ENCODE results near the gene COA7. TPM values are rescaled to one million over a fixed set of nuclear protein-coding genes. Genes with fewer than 3 reads are reported as not detected.
"Not testable (repeated sequence)": the region's sequence is repeated elsewhere in the genome, so short reads cannot be mapped to it uniquely, and the experiment has no call there.

Gene COA7
- 1 to 10 TPM; 1.3 to 2.3 (median 1.8) TPM for polyA plus RNA-seq (ENCODE audit: low read depth in 6 of 6)

- peak within 1 kb of the TSS; percentile 69 to 93 (median 85) for H3K27ac Mint-ChIP-seq
- no peaks in the 10 kb centered on the region for H3K9me3 Mint-ChIP-seq
- H3K27me3 Mint-ChIP-seq, result no peaks in the 10 kb centered on the region
- H3K4me1 Mint-ChIP-seq, result peaks cover 23 to 34% (median 29%) of the 10 kb centered on the region in 3 donors
- DNase-seq (peak; percentile 44), ATAC-seq (ENCODE audit: low read depth in 2 of 2) (peak; percentile 23 to 35)
- peak within 1 kb of the TSS; percentile 86 to 95 (median 90) for H3K4me3 Mint-ChIP-seq
- no peaks in the 10 kb centered on the region for H3K36me3 Mint-ChIP-seq
These were observed at the start of gene COA7 for GRCh38 chr1:52697795-52698674. Gene COA7 (minus strand): TSS chr1:52698347. CDS start chr1:52698326, 21 bp downstream.

DNA sequence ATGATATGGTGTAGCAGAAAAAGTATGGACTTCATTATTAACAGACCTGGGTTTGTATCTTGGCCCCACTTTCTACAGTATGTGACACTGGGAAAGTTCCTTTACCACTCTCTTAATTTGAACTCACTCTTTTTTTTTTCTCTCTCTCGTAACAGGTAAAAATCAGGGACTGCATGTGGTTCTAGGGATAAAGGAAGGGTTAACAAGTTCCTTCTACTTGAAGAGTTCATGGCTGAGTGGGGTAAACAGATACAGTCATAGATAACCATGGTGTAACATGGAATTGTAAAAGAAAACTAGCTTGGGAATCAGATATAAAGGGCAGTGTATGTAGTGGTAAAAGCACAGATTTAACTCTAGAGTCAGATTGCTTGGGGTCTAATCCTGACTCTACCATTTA is 49.3 kb upstream of the COA7 start:
- DNase-seq (no peak), ATAC-seq (ENCODE audit: low read depth in 2 of 2) (no peak)
- no peaks in the 10 kb centered on the region for H3K36me3 Mint-ChIP-seq
- H3K4me3 Mint-ChIP-seq, result no peak overlapping the region
- H3K9me3 Mint-ChIP-seq, result no peaks in the 10 kb centered on the region
- H3K27me3 Mint-ChIP-seq, result no peaks in the 10 kb centered on the region
- peaks cover 8 to 40% (median 9%) of the 10 kb centered on the region in 3 donors for H3K4me1 Mint-ChIP-seq
- peak overlapping the region in 3 of 6 donors; percentile 30 to 87 (median 64) for H3K27ac Mint-ChIP-seq

- peaks cover 0 to 4% of the 10 kb centered on the region in 2 donors for H3K36me3 Mint-ChIP-seq
- peaks cover 3 to 31% (median 9%) of the 10 kb centered on the region in 3 donors for H3K4me1 Mint-ChIP-seq
- H3K4me3 Mint-ChIP-seq, result no peak overlapping the region
- no peak overlapping the region for H3K27ac Mint-ChIP-seq
- ATAC-seq (ENCODE audit: low read depth in 2 of 2) (no peak), DNase-seq (no peak)
- H3K27me3 Mint-ChIP-seq, result no peaks in the 10 kb centered on the region
- peaks cover 0 to 4% (median 0%) of the 10 kb centered on the region in 7 donors for H3K9me3 Mint-ChIP-seq
These were observed 48.0 kb upstream of the COA7 start for GRCh38 chr1:52746189-52746588.

GRCh38 chr1:52741259-52741658 is 43.1 kb upstream of the COA7 start:
- H3K4me1 Mint-ChIP-seq, result peaks cover 4 to 25% (median 22%) of the 10 kb centered on the region in 3 donors
- ATAC-seq (ENCODE audit: low read depth in 2 of 2) (no peak), DNase-seq (no peak)
- peaks cover 0 to 4% (median 0%) of the 10 kb centered on the region in 7 donors for H3K9me3 Mint-ChIP-seq
- H3K4me3 Mint-ChIP-seq, result no peak overlapping the region
- H3K27ac Mint-ChIP-seq, result peak overlapping the region in 1 of 6 donors; percentile 14
- peaks cover 0 to 4% of the 10 kb centered on the region in 2 donors for H3K36me3 Mint-ChIP-seq
- no peaks in the 10 kb centered on the region for H3K27me3 Mint-ChIP-seq

DNA sequence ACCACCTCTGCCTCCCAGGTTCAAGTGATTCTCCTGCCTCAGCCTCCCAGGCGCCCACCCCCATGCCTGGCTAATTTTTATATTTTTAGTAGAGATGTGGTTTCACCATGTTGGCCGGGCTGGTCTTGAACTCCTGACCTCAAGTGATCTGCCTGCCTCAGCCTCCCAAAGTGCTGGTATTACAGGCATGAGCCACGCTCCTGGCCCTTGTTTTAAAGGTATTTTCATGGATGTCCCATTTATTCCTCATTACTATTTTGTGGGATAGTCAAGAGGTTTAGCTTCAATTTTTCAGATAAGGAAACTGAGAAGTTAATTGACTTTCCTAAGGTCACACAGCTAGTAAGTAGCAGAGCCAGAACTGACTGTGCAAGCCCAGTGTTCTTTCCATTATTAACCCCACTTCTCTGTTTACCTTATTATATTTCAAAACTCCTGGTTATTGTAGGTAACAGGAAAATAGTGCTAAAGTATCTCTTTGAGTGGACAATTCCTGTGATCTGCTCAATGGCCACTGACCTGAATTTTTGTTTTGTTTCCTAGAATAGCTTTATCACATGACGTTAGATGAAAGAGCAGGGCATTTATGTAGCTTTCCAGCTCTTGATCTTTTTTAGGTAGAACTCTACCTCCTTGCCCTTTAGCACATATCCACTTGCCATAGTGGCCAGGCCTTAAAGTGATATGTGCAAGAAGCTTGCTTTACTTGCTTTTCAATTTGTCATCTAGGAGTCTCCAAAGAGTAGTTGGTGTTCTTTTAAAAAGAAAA is 41.7 kb upstream of the COA7 start:
- H3K27ac Mint-ChIP-seq, result no peak overlapping the region
- peaks cover 0 to 4% of the 10 kb centered on the region in 2 donors for H3K36me3 Mint-ChIP-seq
- H3K4me3 Mint-ChIP-seq, result no peak overlapping the region
- ATAC-seq (ENCODE audit: low read depth in 2 of 2), result no peak
- H3K27me3 Mint-ChIP-seq, result no peaks in the 10 kb centered on the region
- peaks cover 7 to 26% (median 22%) of the 10 kb centered on the region in 3 donors for H3K4me1 Mint-ChIP-seq
- DNase-seq, result no peak
- peaks cover 0 to 4% (median 0%) of the 10 kb centered on the region in 7 donors for H3K9me3 Mint-ChIP-seq

GRCh38 chr1:52738893-52739292 is 40.7 kb upstream of the COA7 start:
- peaks cover 0 to 4% of the 10 kb centered on the region in 2 donors for H3K36me3 Mint-ChIP-seq
- H3K4me3 Mint-ChIP-seq, result no peak overlapping the region
- no peak for DNase-seq
- no peak for ATAC-seq (ENCODE audit: low read depth in 2 of 2)
- H3K9me3 Mint-ChIP-seq, result peaks cover 0 to 4% (median 0%) of the 10 kb centered on the region in 7 donors
- peak overlapping the region in 1 of 6 donors; percentile 24 for H3K27ac Mint-ChIP-seq
- H3K27me3 Mint-ChIP-seq, result no peaks in the 10 kb centered on the region
- peaks cover 7 to 26% (median 15%) of the 10 kb centered on the region in 3 donors for H3K4me1 Mint-ChIP-seq

GRCh38 chr1:52738148-52738547 is 40.0 kb upstream of the COA7 start:
- DNase-seq, result no peak
- ATAC-seq (ENCODE audit: low read depth in 2 of 2), result no peak
- Mint-ChIP-seq H3K27ac (peak overlapping the region in 3 of 6 donors; percentile 19 to 78 (median 24)), H3K9me3 (peaks cover 0 to 4% (median 0%) of the 10 kb centered on the region in 7 donors), H3K4me1 (peaks cover 7 to 28% (median 13%) of the 10 kb centered on the region in 3 donors), H3K4me3 (no peak overlapping the region), H3K36me3 (peaks cover 0 to 4% of the 10 kb centered on the region in 2 donors), H3K27me3 (no peaks in the 10 kb centered on the region)

GRCh38 chr1:52735371-52735770 is 37.2 kb upstream of the COA7 start:
- not testable (repeated sequence) for DNase-seq; H3K4me3 Mint-ChIP-seq; H3K27ac Mint-ChIP-seq; ATAC-seq (ENCODE audit: low read depth in 2 of 2); H3K9me3 Mint-ChIP-seq; H3K36me3 Mint-ChIP-seq; H3K27me3 Mint-ChIP-seq
- peaks cover 10 to 34% (median 13%) of the 10 kb centered on the region in 3 donors for H3K4me1 Mint-ChIP-seq

DNA sequence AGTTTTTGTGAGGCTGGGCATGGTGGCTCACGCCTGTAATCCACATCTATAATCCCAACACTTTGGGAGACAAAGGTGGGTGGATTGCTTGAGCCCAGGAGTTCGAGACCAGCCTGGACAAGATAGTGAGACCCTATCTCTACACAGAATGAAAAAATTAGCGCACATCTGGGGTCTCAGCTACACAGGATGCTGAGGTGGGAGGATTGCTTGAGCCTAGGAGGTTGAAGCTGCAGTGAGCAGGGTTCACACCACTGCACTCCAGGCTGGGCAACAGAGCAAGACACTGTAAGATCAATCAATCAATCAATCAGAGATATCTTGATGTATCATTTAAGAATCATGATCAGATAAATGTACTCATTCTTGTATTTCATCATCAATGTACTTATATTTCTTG is 35.2 kb upstream of the COA7 start:
- Mint-ChIP-seq H3K36me3 (no peaks in the 10 kb centered on the region), H3K27me3 (no peaks in the 10 kb centered on the region), H3K4me1 (peaks cover 15 to 35% (median 22%) of the 10 kb centered on the region in 3 donors), H3K9me3 (no peaks in the 10 kb centered on the region), H3K27ac (peak overlapping the region in 2 of 6 donors; percentile 30 to 74), H3K4me3 (no peak overlapping the region)
- ATAC-seq (ENCODE audit: low read depth in 2 of 2) (no peak), DNase-seq (no peak)

DNA sequence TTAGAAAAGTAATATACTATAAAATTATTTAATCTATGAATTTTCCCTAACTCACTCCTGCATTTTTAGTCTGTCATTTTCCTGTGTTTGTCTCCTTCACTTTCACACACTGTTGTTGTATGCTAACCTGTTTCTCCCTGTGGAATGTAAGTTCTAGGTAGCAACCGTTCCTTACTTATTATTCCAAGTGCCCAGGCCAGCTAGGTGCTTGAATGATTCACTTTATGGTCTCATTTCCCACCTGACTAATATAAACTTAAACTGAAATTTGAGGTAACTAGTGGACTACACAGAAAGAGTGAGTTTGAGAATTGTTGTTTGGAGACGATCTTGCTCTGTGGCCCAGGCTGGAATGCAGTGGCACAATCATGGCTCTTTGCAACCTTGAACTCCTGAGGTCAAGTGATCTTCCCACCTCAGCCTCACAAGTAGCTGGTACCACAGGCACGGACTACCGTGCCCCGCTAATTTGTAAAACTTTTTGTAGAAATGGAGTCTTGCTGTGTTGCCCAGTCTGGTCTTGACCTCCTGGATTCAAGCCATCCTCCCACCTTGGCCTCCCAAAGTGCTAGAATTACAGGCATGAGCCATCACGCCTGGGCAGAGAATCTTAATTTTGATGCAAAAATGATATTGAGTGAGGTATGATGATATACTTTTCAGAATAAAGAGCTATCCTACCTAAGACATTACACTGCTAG is 30.0 kb upstream of the COA7 start:
- Mint-ChIP-seq H3K27ac (peak overlapping the region in 2 of 6 donors; percentile 30 to 83), H3K36me3 (no peaks in the 10 kb centered on the region), H3K9me3 (no peaks in the 10 kb centered on the region), H3K27me3 (peaks cover 0 to 5% (median 3%) of the 10 kb centered on the region in 3 donors), H3K4me1 (peaks cover 30 to 46% (median 40%) of the 10 kb centered on the region in 3 donors), H3K4me3 (peak overlapping the region in 6 of 8 donors; percentile 64 to 95 (median 90))
- no peak for DNase-seq
- no peak for ATAC-seq (ENCODE audit: low read depth in 2 of 2)

DNA sequence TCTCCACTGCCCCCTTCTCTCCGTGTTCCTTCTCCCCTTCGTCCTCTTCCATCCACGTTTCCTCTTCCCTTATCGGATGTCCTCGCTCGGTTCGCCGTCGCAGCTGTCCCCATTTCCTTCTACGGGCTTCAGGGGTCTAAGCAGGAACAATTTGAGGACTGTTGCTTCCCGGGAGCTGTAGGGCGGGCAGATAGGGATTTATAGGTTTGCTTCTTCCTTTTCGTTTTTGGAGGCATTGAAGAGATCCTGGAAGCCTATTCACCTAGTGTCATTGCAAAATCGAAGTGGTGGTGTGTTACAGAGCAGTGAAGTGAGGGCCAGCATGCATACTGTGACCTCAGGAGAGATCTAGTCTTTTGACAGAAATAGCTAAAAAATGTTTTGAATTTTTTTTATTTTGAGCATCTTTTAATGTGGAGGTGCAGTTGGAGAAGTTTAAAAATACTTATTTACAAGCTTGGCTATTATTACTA is 29.0 kb upstream of the COA7 start:
- H3K4me1 Mint-ChIP-seq, result peaks cover 30 to 43% (median 40%) of the 10 kb centered on the region in 3 donors
- no peaks in the 10 kb centered on the region for H3K36me3 Mint-ChIP-seq
- H3K4me3 Mint-ChIP-seq, result peak overlapping the region; percentile 89 to 95 (median 94)
- H3K9me3 Mint-ChIP-seq, result no peaks in the 10 kb centered on the region
- H3K27me3 Mint-ChIP-seq, result peaks cover 0 to 10% (median 6%) of the 10 kb centered on the region in 3 donors
- ATAC-seq (ENCODE audit: low read depth in 2 of 2) (no peak), DNase-seq (no peak)
- peak overlapping the region in 5 of 6 donors; percentile 72 to 99 (median 85) for H3K27ac Mint-ChIP-seq

GRCh38 chr1:52726265-52727113 is 28.3 kb upstream of the COA7 start, which contains the start of gene ZYG11B:
Gene ZYG11B (plus strand): TSS chr1:52726453. CDS start chr1:52726654, 201 bp downstream.
- DNase-seq (peak; percentile 86), ATAC-seq (ENCODE audit: low read depth in 2 of 2) (peak; percentile 92 to 93)
- no peaks in the 10 kb centered on the region for H3K36me3 Mint-ChIP-seq
- no peaks in the 10 kb centered on the region for H3K9me3 Mint-ChIP-seq
- H3K27me3 Mint-ChIP-seq, result peaks cover 0 to 10% (median 6%) of the 10 kb centered on the region in 3 donors
- peaks cover 26 to 40% (median 39%) of the 10 kb centered on the region in 3 donors for H3K4me1 Mint-ChIP-seq
- peak within 1 kb of the TSS; percentile 81 to 99 (median 88) for H3K27ac Mint-ChIP-seq
- H3K4me3 Mint-ChIP-seq, result peak within 1 kb of the TSS; percentile 89 to 95 (median 94)

Measured in naive B cell (primary cell).